Activated T-cell treated with anti-CD3 and anti-CD28 coated beads for 48 hours (primary cell): ENCODE data around the gene CLEC2D.
"Not testable (repeated sequence)": the region's sequence is repeated elsewhere in the genome, so short reads cannot be mapped to it uniquely, and the experiment has no call there.

Experiments
- DNase-seq: peaks from one replicate; pipeline ENCODE4 v3.0.0-alpha.2; 2020; ENCODE audit warnings: low read depth

CLEC2D gene

DNA sequence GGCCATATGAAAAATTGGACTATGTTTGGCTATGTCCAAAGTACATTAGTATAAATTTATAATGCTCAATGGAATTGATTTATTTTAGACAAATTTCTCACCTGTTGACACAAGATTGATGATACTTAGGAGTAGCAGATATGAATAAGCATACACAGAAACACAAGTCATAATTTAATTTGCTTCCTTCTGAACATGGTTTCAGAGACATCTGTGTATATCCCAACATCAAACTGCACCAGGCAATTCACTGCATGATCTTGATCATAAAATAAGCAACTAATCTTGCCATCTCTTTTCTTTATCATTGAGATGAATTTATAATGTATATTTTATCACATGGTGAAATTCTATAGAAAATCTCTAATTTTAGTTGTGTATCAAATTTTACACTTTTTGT, 59.6 kb downstream of the CLEC2D start:
- DNase-seq, result no peak

DNA sequence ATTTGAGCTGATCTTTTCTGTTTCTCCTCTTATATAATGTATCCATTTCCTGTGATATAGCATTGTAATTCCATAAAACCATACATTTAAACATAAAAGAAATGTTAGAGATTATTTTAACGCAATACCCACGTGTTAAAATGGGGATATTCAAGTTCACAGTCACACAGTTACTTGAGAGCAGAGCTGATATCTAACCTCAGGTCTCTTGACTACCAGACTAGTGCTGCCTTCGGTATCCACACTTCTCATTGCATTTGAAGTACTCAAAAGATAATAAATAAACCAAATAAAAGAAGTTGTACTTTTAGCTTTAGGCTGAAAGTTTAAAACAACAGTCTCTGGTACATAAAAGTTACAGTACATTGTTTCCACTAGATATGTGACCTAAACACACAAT, 60.5 kb downstream of the CLEC2D start:
- DNase-seq, result no peak

DNA sequence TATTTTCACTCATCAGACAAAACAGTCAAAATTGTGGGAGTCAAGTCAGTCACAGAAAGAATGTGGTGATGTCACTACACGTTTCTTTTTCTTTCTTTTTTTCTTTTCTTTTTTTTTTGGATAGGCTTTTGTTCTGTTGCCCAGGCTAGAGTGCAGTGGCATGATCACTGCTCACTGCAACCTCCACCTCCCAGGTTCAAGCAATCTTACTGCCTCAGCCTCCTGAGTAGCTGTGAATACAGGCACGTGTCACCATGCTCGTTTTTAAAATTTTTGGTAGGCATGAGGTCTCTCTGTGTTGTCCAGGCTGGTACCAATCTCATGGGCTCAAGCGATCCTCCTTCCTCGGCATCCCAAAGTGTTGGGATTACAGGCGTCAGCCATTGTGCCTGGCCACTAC, 61.1 kb downstream of the CLEC2D start:
- DNase-seq, result no peak

DNA sequence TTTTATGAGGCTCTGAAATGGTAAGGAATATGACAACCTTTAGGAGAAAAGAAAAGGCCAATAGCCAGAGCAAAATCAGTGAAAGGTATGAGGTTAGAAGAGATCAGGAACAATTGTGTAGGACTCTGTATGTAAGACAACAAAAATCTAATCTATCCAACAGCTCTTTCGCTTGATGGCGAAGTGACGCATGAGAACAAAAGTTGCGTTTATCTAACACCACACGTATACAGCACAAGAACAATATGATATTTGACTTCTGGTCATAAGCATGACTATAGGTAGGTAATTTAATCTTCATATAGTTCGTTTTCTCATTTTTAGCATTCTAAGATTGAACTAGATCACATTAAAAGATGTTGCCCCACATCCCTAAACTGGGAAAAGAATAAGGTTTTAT, 61.9 kb downstream of the CLEC2D start:
- DNase-seq, result no peak

DNA sequence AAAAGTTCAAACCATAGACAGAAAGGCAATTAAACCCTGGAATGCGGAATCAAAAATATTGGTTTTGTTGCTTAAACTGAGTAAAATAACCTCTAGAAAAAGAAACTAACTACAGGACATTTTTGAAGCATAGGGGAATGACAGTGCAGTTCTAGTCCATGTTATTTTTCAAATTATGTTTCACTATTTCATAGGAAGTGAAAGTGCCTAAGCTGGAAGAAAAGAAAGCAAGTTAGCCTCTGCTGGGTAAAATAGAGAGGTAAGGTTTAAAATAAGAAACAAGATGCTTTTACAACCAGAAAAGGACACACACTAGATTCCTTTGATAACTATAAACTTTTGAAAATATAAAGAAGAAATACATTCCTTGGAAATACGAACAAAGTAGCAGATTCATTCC, 62.3 kb downstream of the CLEC2D start:
- DNase-seq, result no peak

DNA sequence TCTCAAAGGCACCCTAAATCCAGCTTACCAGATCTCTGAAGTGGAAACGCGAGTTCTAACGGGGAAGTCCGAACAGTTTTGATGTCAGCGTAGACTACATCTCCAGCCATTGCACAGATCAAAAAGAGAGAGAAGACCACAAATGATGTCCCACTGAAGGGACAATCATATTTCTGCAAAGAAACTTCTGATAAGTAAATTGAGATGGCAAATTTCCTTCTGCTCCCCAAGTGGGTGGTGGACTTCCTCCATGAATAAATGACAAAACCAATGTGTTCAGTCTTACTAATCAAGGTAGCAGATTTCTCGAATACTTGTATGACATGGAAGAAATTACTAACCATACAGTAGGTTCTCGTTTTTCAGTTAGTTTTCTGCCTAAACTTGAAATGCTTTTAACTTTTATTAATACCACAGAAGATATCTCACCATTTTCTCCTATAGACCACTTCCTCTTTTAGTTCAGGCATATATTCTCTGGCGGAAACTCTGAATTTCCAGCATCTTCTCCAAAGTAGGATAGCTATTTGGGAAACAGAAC, 63.5 kb downstream of the CLEC2D start, which contains the start of gene CLECL1:
Gene CLECL1 (minus strand): TSS at position 177 of the 541 bp plus-strand sequence.
- no peak for DNase-seq

DNA sequence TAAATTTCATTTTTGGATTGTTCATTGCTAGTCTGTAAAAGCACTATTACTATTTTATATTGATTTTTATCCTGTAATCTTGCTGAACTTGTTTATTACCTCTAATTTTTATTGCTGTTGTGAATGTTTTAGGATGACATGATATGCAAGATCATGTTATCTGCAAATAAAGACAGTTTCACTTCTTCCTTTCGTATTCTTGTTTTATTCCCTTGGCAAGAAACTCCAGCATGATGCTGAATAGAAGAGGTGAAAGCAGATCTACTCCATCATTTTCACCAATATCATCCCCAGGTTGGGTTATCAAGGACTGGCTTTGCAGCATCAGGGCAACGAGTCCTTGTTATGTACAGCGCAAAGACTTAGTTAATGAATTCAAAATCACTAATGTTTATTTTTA, 66.1 kb downstream of the CLEC2D start:
- DNase-seq, result no peak

DNA sequence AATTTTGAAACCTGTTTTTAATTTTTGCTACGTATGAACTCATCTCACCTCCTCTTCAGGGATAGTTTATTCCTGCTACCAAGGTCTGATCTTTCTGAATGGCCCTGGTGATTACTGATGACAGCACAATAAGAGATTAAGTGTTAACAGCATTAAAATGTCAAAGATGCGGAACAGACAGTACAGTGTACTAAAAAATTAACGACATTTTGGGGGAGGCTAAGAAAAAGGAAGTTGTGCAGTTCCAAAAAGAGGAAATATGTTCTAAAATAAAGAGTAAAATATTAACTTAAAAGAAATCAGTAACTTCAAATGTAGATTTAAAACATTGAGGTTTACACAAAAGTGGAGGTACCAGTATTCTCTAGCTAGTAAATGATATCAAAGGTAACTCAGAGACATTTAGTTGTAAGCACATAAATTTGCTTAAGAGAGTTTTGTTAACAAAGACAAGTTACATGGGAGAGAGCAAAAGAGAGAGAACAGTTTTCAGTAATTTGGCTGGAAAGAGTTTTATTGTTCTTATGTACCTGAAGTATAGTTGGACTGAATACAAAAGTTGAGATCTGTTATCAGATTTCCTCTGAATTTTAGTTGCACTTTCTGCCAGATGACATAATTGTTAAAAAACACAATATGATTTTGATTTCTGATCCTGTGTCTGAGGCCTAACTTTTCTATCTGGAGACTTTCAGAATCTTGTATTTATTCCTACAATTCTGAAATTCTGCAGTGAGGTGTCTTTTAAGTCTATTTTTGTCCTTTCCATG, 67.6 kb downstream of the CLEC2D start:
- DNase-seq, result no peak

DNA sequence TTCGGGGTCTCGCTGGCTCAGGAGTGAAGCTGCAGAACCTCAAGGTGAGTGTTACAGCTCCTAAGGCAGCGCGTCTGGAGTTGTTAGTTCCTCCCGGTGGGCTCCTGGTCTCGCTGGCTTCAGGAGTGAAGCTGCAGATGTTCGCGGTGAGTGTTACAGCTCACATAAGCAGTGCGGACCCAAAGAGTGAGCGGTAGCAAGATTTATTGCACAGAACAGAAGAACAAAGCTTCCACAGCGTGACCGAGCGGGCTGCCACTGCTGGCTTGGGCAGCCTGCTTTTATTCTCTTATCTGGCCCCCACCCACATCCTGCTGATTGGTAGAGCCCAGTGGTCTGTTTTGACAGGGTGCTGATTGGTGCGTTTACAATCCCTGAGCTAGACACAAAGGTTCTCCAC, 69.4 kb downstream of the CLEC2D start:
- DNase-seq, result not testable (repeated sequence)

DNA sequence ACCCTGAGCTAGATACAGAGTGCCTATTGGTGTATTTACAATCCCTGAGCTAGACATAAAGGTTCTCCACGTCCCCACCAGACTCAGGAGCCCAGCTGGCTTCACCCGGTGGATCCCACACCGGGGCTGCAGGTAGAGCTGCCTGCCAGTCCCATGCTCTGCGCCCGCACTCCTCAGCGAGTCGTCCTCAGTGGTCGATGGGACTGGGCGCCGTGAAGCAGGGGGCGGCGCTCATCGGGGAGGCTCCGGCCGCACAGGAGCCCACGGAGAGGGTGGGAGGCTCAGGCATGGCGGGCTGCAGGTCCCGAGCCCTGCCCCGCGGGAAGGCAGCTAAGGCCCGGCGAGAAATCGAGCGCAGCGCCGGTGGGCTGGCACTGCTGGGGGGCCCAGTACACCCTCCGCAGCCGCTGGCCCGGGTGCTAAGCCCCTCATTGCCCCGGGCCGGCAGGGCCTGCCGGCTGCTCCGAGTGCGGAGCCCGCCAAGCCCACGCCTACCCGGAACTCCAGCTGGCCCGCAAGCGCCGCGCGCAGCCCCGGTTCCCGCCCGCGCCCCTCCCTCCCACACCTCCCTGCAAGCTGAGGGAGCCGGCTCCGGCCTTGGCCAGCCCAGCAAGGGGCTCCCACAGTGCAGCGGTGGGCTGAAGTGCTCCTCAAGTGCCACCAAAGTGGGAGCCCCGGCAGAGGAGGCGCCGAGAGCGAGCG, 70.0 kb downstream of the CLEC2D start:
- DNase-seq, result not testable (repeated sequence)

DNA sequence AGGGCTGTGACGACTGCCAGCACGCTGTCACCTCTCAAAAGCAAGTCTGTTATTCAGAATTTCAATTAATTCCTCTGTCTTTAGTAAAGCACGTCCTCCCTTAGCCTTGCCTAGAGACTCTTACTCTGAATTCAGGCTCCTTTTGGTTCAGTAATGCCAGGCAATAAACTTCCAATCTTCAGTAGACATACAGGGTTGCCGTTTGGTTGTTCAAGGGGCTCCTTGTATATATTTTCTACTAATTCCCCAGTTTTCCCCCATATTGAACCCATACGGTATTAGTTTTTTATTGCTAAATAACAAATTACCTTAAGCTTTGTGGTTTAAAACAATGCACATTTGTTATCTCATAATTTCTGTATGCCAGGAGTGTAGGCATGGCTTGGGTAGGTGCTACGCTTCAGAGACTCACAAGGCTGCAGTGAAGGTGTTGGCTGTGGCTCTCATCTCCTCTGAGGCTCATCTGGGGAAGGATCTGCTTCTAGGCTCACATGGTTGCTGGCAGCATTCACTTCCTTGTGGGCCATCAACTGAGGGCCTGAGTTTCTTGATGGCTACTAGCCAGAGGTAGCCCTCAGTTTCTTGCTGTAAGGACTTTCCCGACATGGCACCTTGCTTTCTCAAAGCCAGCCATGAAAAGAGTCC, 70.7 kb downstream of the CLEC2D start:
- DNase-seq, result no peak

DNA sequence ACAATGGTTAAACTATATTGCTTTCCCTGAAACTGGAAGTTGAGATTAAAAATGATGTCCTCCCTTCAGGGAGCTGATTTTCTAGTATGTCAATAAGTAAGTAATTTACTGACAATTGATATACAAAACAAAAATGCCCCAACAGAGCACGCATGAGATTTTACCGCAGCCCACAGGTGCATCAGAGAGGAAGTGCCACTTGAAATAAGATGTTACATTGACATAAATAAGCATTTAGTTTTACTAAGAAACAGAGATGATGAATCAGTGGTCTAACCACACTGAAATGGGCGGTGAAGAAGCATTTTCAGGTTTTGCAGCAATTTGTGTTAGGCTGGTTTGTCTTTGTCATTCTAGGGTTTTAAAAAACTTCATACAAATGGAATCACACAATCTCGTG, 72.2 kb downstream of the CLEC2D start:
- peak; percentile 52 for DNase-seq

DNA sequence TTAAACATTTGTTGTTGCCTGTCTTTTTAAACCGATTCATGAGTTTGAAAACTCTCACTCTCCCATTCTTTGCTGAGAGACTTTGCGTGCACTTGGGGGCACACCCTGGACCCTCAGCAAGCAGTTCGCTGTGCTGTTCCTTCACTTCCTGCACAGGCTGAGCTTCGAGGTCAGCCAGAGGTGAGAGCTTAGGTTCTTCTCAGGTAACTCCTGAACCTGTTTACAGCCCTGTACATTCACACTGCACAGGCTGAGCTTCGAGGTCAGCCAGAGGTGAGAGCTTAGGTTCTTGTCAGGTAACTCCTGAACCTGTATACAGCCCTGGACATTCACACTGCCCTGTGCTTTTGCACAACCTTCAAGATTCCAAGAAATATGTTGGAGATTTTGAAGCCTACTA, 73.1 kb downstream of the CLEC2D start:
- DNase-seq, result no peak

DNA sequence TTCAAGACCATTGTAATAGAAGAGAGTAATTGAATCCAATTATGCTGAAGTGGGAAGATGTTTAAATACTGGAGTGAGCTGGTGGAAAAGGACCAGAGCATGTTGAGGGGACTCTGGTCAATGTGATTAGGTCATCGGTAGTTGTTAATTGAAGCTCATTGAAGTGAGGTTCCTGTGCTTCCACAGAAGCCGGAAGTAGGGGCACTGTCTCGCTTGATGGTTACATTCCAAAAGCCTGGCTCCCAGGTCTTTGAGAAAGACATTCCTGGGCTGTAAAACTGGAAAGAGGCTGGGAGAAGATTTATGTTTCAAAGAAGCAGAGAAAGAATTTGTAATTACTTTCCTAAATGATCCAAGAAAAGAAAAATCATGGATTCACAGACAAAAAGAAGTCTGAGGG, 75.7 kb downstream of the CLEC2D start:
- no peak for DNase-seq
